Gastrocnemius medialis (tissue), 4 donors: ENCODE data around the gene MACROD2.

Experiments
- POLR2A ChIP-seq, 2 donors: fragments of 450-650 bp; IDR thresholded peaks; one replicate each; pipeline ENCODE4 v1.6.1; 2017; ENCODE audit warnings: antibody characterized with exemption in 2 of 2, mild to moderate bottlenecking in 2 of 2, moderate library complexity in 2 of 2
- TF ChIP-seq, protein P1 (sequence below), 5 experiments: fragments of 450-650 bp in 3 of 5; fragments of 200-600 bp in 2 of 5; sonication (generic) in 2 of 5; IDR thresholded peaks in 4 of 5; conservative IDR thresholded peaks in 1 of 5; 1 replicate in 4 of 5; 2 replicates in 1 of 5; pipeline ENCODE4 v1.5.1; 2016 to 2019; ENCODE audit warnings: antibody characterized with exemption in 5 of 5, mild to moderate bottlenecking in 3 of 5, moderate library complexity in 3 of 5

DNA sequence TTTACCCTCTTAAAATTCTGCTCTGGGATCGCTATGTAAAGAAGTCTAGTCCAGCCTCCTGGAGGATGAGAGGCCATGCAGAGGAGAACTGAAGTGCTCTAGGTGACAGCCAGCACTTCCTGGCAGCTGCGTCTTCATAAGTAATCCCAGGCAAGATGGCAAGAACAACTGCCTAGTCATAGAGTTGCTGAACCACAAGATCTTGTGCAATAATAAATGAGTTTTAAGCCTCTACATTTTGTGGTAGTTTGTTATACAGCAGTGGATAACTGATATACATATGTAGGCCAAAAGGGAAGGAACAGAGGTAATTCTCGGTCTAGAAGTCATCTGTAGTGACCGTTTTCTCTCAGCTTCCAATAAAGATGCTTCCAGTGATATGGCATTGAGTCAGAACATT is 445.9 kb downstream of the MACROD2 start:
- TF ChIP-seq, protein P1, sequence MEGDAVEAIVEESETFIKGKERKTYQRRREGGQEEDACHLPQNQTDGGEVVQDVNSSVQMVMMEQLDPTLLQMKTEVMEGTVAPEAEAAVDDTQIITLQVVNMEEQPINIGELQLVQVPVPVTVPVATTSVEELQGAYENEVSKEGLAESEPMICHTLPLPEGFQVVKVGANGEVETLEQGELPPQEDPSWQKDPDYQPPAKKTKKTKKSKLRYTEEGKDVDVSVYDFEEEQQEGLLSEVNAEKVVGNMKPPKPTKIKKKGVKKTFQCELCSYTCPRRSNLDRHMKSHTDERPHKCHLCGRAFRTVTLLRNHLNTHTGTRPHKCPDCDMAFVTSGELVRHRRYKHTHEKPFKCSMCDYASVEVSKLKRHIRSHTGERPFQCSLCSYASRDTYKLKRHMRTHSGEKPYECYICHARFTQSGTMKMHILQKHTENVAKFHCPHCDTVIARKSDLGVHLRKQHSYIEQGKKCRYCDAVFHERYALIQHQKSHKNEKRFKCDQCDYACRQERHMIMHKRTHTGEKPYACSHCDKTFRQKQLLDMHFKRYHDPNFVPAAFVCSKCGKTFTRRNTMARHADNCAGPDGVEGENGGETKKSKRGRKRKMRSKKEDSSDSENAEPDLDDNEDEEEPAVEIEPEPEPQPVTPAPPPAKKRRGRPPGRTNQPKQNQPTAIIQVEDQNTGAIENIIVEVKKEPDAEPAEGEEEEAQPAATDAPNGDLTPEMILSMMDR (IDR thresholded peaks at IDR 0.05 in 4 of 5, conservative IDR thresholded peaks at IDR 0.05 in 1 of 5) = no peak
- no peak for TF ChIP-seq POLR2A (IDR thresholded peaks at IDR 0.05)
